WTC11 (cell line): Measurements from ENCODE around the gene WWOX.

ENCODE experiments used
- CTCF ChIP-seq: fragments of 200-600 bp; IDR thresholded peaks from 2 replicates; pipeline ENCODE4 v1.8.0; 2022; ENCODE audit warnings: antibody characterized with exemption
- IRF1 ChIP-seq: sonication (generic); formaldehyde crosslinking; IDR thresholded peaks from 2 replicates; pipeline ENCODE4 v1.8.0; 2023; ENCODE audit warnings: missing genetic modification reagents
- NR1H2 ChIP-seq: sonication (generic); formaldehyde crosslinking; IDR thresholded peaks from 2 replicates; pipeline ENCODE4 v1.9.0; 2021; ENCODE audit warnings: mild to moderate bottlenecking, moderate library complexity, missing genetic modification reagents
- SOX15 ChIP-seq: fragments of 250-450 bp; sonication (Bioruptor Pico); IDR thresholded peaks from 2 replicates; pipeline ENCODE4 v1.9.0; 2021; ENCODE audit warnings: mild to moderate bottlenecking
- TCF7 ChIP-seq: sonication (generic); formaldehyde crosslinking; IDR thresholded peaks from 2 replicates; pipeline ENCODE4 v1.8.0; 2022; ENCODE audit warnings: mild to moderate bottlenecking, low read depth, missing genetic modification reagents, moderate library complexity
- TEAD4 ChIP-seq: sonication (generic); formaldehyde crosslinking; IDR thresholded peaks from 2 replicates; pipeline ENCODE4 v1.8.0; 2022; ENCODE audit warnings: mild to moderate bottlenecking, missing genetic modification reagents
- ZBTB43 ChIP-seq: sonication (generic); formaldehyde crosslinking; IDR thresholded peaks from 2 replicates; pipeline ENCODE4 v1.8.1; 2023; ENCODE audit warnings: mild to moderate bottlenecking, missing genetic modification reagents
- ZNF416 ChIP-seq: fragments of 250-450 bp; sonication (Bioruptor Pico); IDR thresholded peaks from 2 replicates; pipeline ENCODE4 v1.9.0; 2021; ENCODE audit warnings: mild to moderate bottlenecking, inconsistent platforms
- TF ChIP-seq, protein P1 (sequence below): fragments of 250-450 bp; sonication (Bioruptor Pico); IDR thresholded peaks from 2 replicates; pipeline ENCODE4 v2.1.2; 2022; ENCODE audit warnings: mild to moderate bottlenecking, moderate library complexity
- TF ChIP-seq, protein P2 (sequence below): sonication (generic); formaldehyde crosslinking; IDR thresholded peaks from 2 replicates; pipeline ENCODE4 v1.8.0; 2023; ENCODE audit warnings: missing genetic modification reagents, mild to moderate bottlenecking, borderline replicate concordance

- TF ChIP-seq CTCF (no peak), NR1H2 (CRISPR knock-in tag) (no peak), ZBTB43 (no peak), SOX15 (CRISPR knock-in tag) (no peak), TEAD4 (CRISPR knock-in tag) (no peak), IRF1 (CRISPR knock-in tag) (no peak), TCF7 (CRISPR knock-in tag) (no peak), ZNF416 (CRISPR knock-in tag) (no peak)
- TF ChIP-seq, protein P1, sequence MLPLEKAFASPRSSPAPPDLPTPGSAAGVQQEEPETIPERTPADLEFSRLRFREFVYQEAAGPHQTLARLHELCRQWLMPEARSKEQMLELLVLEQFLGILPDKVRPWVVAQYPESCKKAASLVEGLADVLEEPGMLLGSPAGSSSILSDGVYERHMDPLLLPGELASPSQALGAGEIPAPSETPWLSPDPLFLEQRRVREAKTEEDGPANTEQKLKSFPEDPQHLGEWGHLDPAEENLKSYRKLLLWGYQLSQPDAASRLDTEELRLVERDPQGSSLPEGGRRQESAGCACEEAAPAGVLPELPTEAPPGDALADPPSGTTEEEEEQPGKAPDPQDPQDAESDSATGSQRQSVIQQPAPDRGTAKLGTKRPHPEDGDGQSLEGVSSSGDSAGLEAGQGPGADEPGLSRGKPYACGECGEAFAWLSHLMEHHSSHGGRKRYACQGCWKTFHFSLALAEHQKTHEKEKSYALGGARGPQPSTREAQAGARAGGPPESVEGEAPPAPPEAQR (CRISPR knock-in tag), result no peak
- TF ChIP-seq, protein P2, sequence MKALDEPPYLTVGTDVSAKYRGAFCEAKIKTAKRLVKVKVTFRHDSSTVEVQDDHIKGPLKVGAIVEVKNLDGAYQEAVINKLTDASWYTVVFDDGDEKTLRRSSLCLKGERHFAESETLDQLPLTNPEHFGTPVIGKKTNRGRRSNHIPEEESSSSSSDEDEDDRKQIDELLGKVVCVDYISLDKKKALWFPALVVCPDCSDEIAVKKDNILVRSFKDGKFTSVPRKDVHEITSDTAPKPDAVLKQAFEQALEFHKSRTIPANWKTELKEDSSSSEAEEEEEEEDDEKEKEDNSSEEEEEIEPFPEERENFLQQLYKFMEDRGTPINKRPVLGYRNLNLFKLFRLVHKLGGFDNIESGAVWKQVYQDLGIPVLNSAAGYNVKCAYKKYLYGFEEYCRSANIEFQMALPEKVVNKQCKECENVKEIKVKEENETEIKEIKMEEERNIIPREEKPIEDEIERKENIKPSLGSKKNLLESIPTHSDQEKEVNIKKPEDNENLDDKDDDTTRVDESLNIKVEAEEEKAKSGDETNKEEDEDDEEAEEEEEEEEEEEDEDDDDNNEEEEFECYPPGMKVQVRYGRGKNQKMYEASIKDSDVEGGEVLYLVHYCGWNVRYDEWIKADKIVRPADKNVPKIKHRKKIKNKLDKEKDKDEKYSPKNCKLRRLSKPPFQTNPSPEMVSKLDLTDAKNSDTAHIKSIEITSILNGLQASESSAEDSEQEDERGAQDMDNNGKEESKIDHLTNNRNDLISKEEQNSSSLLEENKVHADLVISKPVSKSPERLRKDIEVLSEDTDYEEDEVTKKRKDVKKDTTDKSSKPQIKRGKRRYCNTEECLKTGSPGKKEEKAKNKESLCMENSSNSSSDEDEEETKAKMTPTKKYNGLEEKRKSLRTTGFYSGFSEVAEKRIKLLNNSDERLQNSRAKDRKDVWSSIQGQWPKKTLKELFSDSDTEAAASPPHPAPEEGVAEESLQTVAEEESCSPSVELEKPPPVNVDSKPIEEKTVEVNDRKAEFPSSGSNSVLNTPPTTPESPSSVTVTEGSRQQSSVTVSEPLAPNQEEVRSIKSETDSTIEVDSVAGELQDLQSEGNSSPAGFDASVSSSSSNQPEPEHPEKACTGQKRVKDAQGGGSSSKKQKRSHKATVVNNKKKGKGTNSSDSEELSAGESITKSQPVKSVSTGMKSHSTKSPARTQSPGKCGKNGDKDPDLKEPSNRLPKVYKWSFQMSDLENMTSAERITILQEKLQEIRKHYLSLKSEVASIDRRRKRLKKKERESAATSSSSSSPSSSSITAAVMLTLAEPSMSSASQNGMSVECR, result no peak
Measured at GRCh38 chr16:79071424-79071823, 972.0 kb downstream of the WWOX start.
